ENCODE measurements around the gene SLC4A1. TPM values are rescaled to one million over a fixed set of nuclear protein-coding genes. Genes with fewer than 3 reads are reported as not detected.

The SLC4A1 gene
- total and polyA plus RNA-seq, 2 of the 13 experiments (the other 11 are each of a cell fraction or from before 2014, with no cell fraction given): not detected

- TF ChIP-seq ZNF296 (CRISPR knock-in tag; conservative IDR thresholded peaks at IDR 0.05) (no peak), ZNF235 (CRISPR knock-in tag; IDR thresholded peaks at IDR 0.05; ENCODE audit: borderline replicate concordance) (0 out of 2 replicates have a peak, but pooled peaks have one; percentile 51), MLX (CRISPR knock-in tag; IDR thresholded peaks at IDR 0.05) (no peak), HMGXB4 (CRISPR knock-in tag; IDR thresholded peaks at IDR 0.05; ENCODE audit: borderline replicate concordance in 1 of 2, low read depth in 1 of 2) (0 out of 4 replicates have a peak, but pooled peaks of 1 of the 2 experiments have one; percentile 22), NR1H2 (CRISPR knock-in tag; IDR thresholded peaks at IDR 0.05; ENCODE audit: borderline replicate concordance, low read depth) (no peak), ZNF12 (CRISPR knock-in tag; IDR thresholded peaks at IDR 0.05) (no peak), ZNF530 (CRISPR knock-in tag; IDR thresholded peaks at IDR 0.05; ENCODE audit: low read depth) (no peak), SNAPC2 (CRISPR knock-in tag; IDR thresholded peaks at IDR 0.05) (no peak), ZNF558 (CRISPR knock-in tag; IDR thresholded peaks at IDR 0.05; ENCODE audit: borderline replicate concordance) (0 out of 2 replicates have a peak, but pooled peaks have one; percentile 11), ZNF740 (CRISPR knock-in tag; IDR thresholded peaks at IDR 0.05) (no peak; the same call in 1 of the 2 replicates), TSC22D2 (CRISPR knock-in tag; IDR thresholded peaks at IDR 0.05; ENCODE audit: borderline replicate concordance) (no peak), TIGD3 (CRISPR knock-in tag; IDR thresholded peaks at IDR 0.05; ENCODE audit: borderline replicate concordance) (no peak), STAT5B (CRISPR knock-in tag; IDR thresholded peaks at IDR 0.05) (no peak), HMGXB3 (CRISPR knock-in tag; IDR thresholded peaks at IDR 0.05; ENCODE audit: borderline replicate concordance) (no peak), ATAD3A (CRISPR knock-in tag; IDR thresholded peaks at IDR 0.05) (no peak)
- TF ChIP-seq, protein P1, sequence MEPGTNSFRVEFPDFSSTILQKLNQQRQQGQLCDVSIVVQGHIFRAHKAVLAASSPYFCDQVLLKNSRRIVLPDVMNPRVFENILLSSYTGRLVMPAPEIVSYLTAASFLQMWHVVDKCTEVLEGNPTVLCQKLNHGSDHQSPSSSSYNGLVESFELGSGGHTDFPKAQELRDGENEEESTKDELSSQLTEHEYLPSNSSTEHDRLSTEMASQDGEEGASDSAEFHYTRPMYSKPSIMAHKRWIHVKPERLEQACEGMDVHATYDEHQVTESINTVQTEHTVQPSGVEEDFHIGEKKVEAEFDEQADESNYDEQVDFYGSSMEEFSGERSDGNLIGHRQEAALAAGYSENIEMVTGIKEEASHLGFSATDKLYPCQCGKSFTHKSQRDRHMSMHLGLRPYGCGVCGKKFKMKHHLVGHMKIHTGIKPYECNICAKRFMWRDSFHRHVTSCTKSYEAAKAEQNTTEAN (CRISPR knock-in tag; conservative IDR thresholded peaks at IDR 0.05): no peak
- TF ChIP-seq, protein P2, sequence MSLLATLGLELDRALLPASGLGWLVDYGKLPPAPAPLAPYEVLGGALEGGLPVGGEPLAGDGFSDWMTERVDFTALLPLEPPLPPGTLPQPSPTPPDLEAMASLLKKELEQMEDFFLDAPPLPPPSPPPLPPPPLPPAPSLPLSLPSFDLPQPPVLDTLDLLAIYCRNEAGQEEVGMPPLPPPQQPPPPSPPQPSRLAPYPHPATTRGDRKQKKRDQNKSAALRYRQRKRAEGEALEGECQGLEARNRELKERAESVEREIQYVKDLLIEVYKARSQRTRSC (CRISPR knock-in tag; IDR thresholded peaks at IDR 0.05; ENCODE audit: low read depth): no peak
Measured at GRCh38 chr17:44198721-44199552, 69.0 kb downstream of the SLC4A1 start (continued).
